ENCODE results near the gene RASA4B.
"Not testable (repeated sequence)": the region's sequence is repeated elsewhere in the genome, so short reads cannot be mapped to it uniquely, and the experiment has no call there.

Gene RASA4B

GRCh38 chr7:102473271-102473991 lies 44.1 kb downstream of the RASA4B start:
- DNase-seq (ENCODE audit: low spot score) = no peak

GRCh38 chr7:102472126-102473041 lies 45.2 kb downstream of the RASA4B start:
- no peak for DNase-seq (ENCODE audit: low spot score)

GRCh38 chr7:102471791-102472125 lies 45.8 kb downstream of the RASA4B start:
- no peak for DNase-seq (ENCODE audit: low spot score)

- DNase-seq (ENCODE audit: low spot score) = no peak
These were observed 47.4 kb downstream of the RASA4B start for GRCh38 chr7:102469972-102470825.

- no peak for DNase-seq (ENCODE audit: low spot score)
These were observed 48.1 kb downstream of the RASA4B start for GRCh38 chr7:102469351-102469971.

GRCh38 chr7:102468478-102469350 lies 48.9 kb downstream of the RASA4B start:
- DNase-seq (ENCODE audit: low spot score) = no peak

GRCh38 chr7:102467581-102468477 lies 49.7 kb downstream of the RASA4B start:
- DNase-seq (ENCODE audit: low spot score) = no peak

- no peak for DNase-seq (ENCODE audit: low spot score)
These were observed 51.5 kb downstream of the RASA4B start for GRCh38 chr7:102466097-102466496.

- DNase-seq (ENCODE audit: low spot score) = peak; percentile 100
These were observed 52.8 kb downstream of the RASA4B start, which contains the start of the genes ALKBH4 and LRWD1 for GRCh38 chr7:102464577-102465280. ALKBH4 (minus strand) TSS chr7:102464863; CDS start chr7:102464836, 27 bp downstream. LRWD1 (plus strand) TSS chr7:102464984; CDS start chr7:102465081, 97 bp downstream.

- DNase-seq (ENCODE audit: low spot score) = peak; percentile 55
These were observed 53.6 kb downstream of the RASA4B start for GRCh38 chr7:102463841-102464576.

GRCh38 chr7:102460467-102460866 lies 57.1 kb downstream of the RASA4B start:
- DNase-seq (ENCODE audit: low spot score) = no peak

- no peak for DNase-seq (ENCODE audit: low spot score)
These were observed 58.2 kb downstream of the RASA4B start for GRCh38 chr7:102459221-102459844.

- no peak for DNase-seq (ENCODE audit: low spot score)
These were observed 60.1 kb downstream of the RASA4B start for GRCh38 chr7:102457352-102457924.

GRCh38 chr7:102456327-102456726 lies 61.2 kb downstream of the RASA4B start:
- DNase-seq (ENCODE audit: low spot score) = no peak

GRCh38 chr7:102455596-102455995 lies 62.0 kb downstream of the RASA4B start:
- no peak for DNase-seq (ENCODE audit: low spot score)

GRCh38 chr7:102454932-102455331 lies 62.6 kb downstream of the RASA4B start:
- not testable (repeated sequence) for DNase-seq (ENCODE audit: low spot score)

- no peak for DNase-seq (ENCODE audit: low spot score)
These were observed 63.1 kb downstream of the RASA4B start for GRCh38 chr7:102454468-102454867.
